Keratinocyte (primary cell): ENCODE results near the gene SCARF2. TPM values are rescaled to one million over a fixed set of nuclear protein-coding genes. Genes with fewer than 3 reads are reported as not detected.

Source experiments
- DNase-seq: peaks from one replicate; pipeline ENCODE4 v3.0.0-alpha.2; 2011; ENCODE audit warnings: low read depth, missing footprints, low spot score
- FAIRE-seq: peaks from 2 replicates; lab custom pipeline; 2011; peaks lifted over from hg19 to GRCh38; lab: Jason Lieb, UNC
- H2AFZ ChIP-seq: 2 replicates; pipeline ENCODE4 v1.6.0; 2012; ENCODE audit warnings: low read length, control low read depth, inconsistent platforms; ENCODE audit not compliant: control insufficient read depth
- H3K27ac ChIP-seq: 2 replicates; pipeline ENCODE4 v1.5.1; 2011; ENCODE audit warnings: low read length; ENCODE audit not compliant: control insufficient read depth, insufficient read depth
- H3K27me3 ChIP-seq: 3 replicates; pipeline ENCODE4 v1.6.0; 2011; ENCODE audit warnings: low read length; ENCODE audit not compliant: control insufficient read depth, insufficient read depth; ENCODE audit errors: extremely low read depth
- H3K36me3 ChIP-seq, 2 experiments: 2 replicates in 1 of 2; 3 replicates in 1 of 2; pipeline ENCODE4 v1.5.1; 2011; ENCODE audit warnings: low read length in 2 of 2, mild to moderate bottlenecking in 1 of 2; ENCODE audit not compliant: control insufficient read depth in 2 of 2, insufficient read depth in 2 of 2; ENCODE audit errors: extremely low read depth in 1 of 2
- H3K4me1 ChIP-seq: 3 replicates; pipeline ENCODE4 v1.5.1; 2011; ENCODE audit warnings: low read length; ENCODE audit not compliant: control insufficient read depth, insufficient read depth; ENCODE audit errors: extremely low read depth
- H3K4me2 ChIP-seq: 3 replicates; pipeline ENCODE4 v1.6.0; 2011; ENCODE audit warnings: low read depth, low read length; ENCODE audit not compliant: control insufficient read depth, insufficient read depth; ENCODE audit errors: extremely low read depth
- H3K4me3 ChIP-seq, 3 experiments: fragments of 200-600 bp in 1 of 3; sonication (generic) in 1 of 3; 2 replicates in 2 of 3; 3 replicates in 1 of 3; pipeline ENCODE4 v1.5.1; 2011 to 2016; ENCODE audit warnings: low read length in 3 of 3, mild to moderate bottlenecking in 3 of 3, control low read depth in 2 of 3, inconsistent platforms in 1 of 3, low read depth in 1 of 3, mixed read lengths in 1 of 3, mixed run types in 1 of 3, moderate library complexity in 1 of 3; ENCODE audit not compliant: control insufficient read depth in 2 of 3, insufficient read depth in 2 of 3; ENCODE audit errors: extremely low read depth in 1 of 3
- H3K79me2 ChIP-seq: 2 replicates; pipeline ENCODE4 v1.6.0; 2012; ENCODE audit warnings: low read length; ENCODE audit not compliant: control insufficient read depth, insufficient read depth
- H3K9ac ChIP-seq: 3 replicates; pipeline ENCODE4 v1.6.0; 2011; ENCODE audit warnings: low read length; ENCODE audit not compliant: control insufficient read depth, insufficient read depth; ENCODE audit errors: extremely low read depth
- H3K9me1 ChIP-seq: 3 replicates; pipeline ENCODE4 v1.6.0; 2011; ENCODE audit warnings: low read length; ENCODE audit not compliant: control insufficient read depth, insufficient read depth; ENCODE audit errors: extremely low read depth
- H3K9me3 ChIP-seq: 2 replicates; pipeline ENCODE4 v1.5.1; 2012; ENCODE audit warnings: low read depth, low read length; ENCODE audit not compliant: control insufficient read depth
- H4K20me1 ChIP-seq: 3 replicates; pipeline ENCODE4 v1.6.0; 2011; ENCODE audit warnings: low read length; ENCODE audit not compliant: control insufficient read depth, insufficient read depth; ENCODE audit errors: extremely low read depth
- EZH2 ChIP-seq: IDR thresholded peaks from one replicate; pipeline ENCODE4 v1.6.1; 2012; ENCODE audit warnings: inconsistent platforms, mild to moderate bottlenecking, low read length, moderate library complexity
- dilution Hi-C: fragments of 300-500 bp; cut with MboI; formaldehyde crosslinking; loops from one replicate; pipeline ENCODE4 v1.7.0; 2020; ENCODE audit warnings: low sequenced_read_pairs; ENCODE audit not compliant: extremely low pct_ligation_motif_present
- polyA plus RNA-seq, 5 experiments: library from polyadenylated mRNA; depleted of rRNA in 3 of 5; stranded (reverse) in 3 of 5; stranded (forward) in 1 of 5; unstranded in 1 of 5; fragments of >200 nt; gene quantifications; 1 replicate in 1 of 5; 2 replicates in 3 of 5; 3 replicates in 1 of 5; pipeline versions ENCODE4 v1.2.1 to v1.2.3, GENCODE V29; 2011 to 2012; ENCODE audit warnings: missing spikeins in 2 of 5, low read depth in 1 of 5, low replicate concordance in 1 of 5
- TF ChIP-seq, protein P1 (sequence below), 3 experiments: IDR thresholded peaks in 1 of 3; conservative IDR thresholded peaks in 1 of 3; optimal IDR thresholded peaks in 1 of 3; 2 replicates in 2 of 3; 3 replicates in 1 of 3; pipeline versions ENCODE3 to v1.5.1; 2011; ENCODE audit warnings: low read length in 3 of 3, mild to moderate bottlenecking in 3 of 3, moderate library complexity in 2 of 3, control low read depth in 1 of 3, inconsistent platforms in 1 of 3; ENCODE audit not compliant: insufficient read depth in 2 of 3; ENCODE audit errors: extremely low read depth in 1 of 3

Gene SCARF2
- polyA plus RNA-seq, 1 donor (not counting 4 experiments of a cell fraction or from before 2014, with no cell fraction given): 0.05 TPM

DNA sequence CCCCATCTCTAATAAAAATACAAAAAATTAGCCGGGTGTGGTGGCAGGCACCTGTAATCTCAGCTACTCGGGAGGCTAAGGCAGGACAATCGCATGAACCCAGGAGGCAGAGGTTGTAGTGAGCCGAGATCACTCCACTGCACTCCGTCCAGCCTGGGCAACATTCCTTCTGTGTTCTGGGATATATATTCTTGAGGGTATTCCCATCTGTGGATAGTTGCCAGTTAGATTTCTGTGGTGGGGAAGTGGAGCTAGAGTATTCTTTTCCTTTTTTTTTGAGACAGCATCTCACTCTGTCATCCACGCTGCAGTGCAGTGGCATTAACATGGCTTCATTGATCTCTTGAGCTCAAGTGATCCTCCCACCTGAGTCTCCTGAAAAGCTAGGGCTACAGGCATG lies 52.8 kb downstream of the SCARF2 start:
- H3K79me2 ChIP-seq: no peaks in the 10 kb centered on the region
- peaks cover 2% of the 10 kb centered on the region for H3K4me1 ChIP-seq
- no peak overlapping the region for H3K9ac ChIP-seq
- H3K9me3 ChIP-seq: no peaks in the 10 kb centered on the region
- DNase-seq (no peak), FAIRE-seq (no peak)
- H3K4me2 ChIP-seq: no peak overlapping the region
- H3K27ac ChIP-seq: no peak overlapping the region
- peaks cover 5% of the 10 kb centered on the region for H3K27me3 ChIP-seq
- H3K36me3 ChIP-seq: no peaks in the 10 kb centered on the region
- dilution Hi-C loops: no loop called here
- no peaks in the 10 kb centered on the region for H4K20me1 ChIP-seq
- no peak overlapping the region for H2AFZ ChIP-seq
- H3K9me1 ChIP-seq: no peaks in the 10 kb centered on the region
- TF ChIP-seq EZH2: no peak
- TF ChIP-seq, protein P1, sequence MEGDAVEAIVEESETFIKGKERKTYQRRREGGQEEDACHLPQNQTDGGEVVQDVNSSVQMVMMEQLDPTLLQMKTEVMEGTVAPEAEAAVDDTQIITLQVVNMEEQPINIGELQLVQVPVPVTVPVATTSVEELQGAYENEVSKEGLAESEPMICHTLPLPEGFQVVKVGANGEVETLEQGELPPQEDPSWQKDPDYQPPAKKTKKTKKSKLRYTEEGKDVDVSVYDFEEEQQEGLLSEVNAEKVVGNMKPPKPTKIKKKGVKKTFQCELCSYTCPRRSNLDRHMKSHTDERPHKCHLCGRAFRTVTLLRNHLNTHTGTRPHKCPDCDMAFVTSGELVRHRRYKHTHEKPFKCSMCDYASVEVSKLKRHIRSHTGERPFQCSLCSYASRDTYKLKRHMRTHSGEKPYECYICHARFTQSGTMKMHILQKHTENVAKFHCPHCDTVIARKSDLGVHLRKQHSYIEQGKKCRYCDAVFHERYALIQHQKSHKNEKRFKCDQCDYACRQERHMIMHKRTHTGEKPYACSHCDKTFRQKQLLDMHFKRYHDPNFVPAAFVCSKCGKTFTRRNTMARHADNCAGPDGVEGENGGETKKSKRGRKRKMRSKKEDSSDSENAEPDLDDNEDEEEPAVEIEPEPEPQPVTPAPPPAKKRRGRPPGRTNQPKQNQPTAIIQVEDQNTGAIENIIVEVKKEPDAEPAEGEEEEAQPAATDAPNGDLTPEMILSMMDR (optimal IDR thresholded peaks at IDR 0.05 in 1 of 3, IDR thresholded peaks at IDR 0.05 in 1 of 3, conservative IDR thresholded peaks at IDR 0.05 in 1 of 3; ENCODE audit: extremely low read depth in 1 of 3, insufficient read depth in 2 of 3, low read length in 3 of 3): no peak
- no peak overlapping the region for H3K4me3 ChIP-seq

DNA sequence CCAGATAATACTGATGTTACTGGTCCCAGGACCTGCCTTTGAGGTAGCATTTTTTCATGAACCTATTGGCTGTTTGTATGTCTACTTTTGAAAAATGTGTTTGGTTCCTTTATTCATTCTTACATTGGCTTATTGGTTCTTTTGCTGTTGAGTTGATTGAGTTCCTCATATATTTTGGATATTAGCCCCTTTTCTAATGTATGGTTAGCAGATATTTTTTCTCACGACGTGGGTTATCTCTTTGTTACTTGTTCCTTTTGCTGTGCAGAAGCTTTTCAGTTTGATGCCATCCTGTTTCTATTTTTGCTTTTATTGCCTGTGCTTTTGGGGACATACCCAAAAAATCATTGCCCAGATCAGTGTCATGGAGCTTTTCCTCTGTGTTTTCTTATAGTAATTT lies 53.5 kb downstream of the SCARF2 start:
- H3K4me3 ChIP-seq: no peak overlapping the region
- H3K9me1 ChIP-seq: no peaks in the 10 kb centered on the region
- H3K27me3 ChIP-seq: peaks cover 5% of the 10 kb centered on the region
- no peaks in the 10 kb centered on the region for H3K79me2 ChIP-seq
- DNase-seq: no peak
- no peak for TF ChIP-seq EZH2
- TF ChIP-seq, protein P1 (optimal IDR thresholded peaks at IDR 0.05 in 1 of 3, IDR thresholded peaks at IDR 0.05 in 1 of 3, conservative IDR thresholded peaks at IDR 0.05 in 1 of 3; ENCODE audit: extremely low read depth in 1 of 3, insufficient read depth in 2 of 3, low read length in 3 of 3): no peak
- no peak for FAIRE-seq
- no peaks in the 10 kb centered on the region for H4K20me1 ChIP-seq
- dilution Hi-C loops: no loop called here
- no peak overlapping the region for H3K9ac ChIP-seq
- H3K27ac ChIP-seq: no peak overlapping the region
- H3K9me3 ChIP-seq: no peaks in the 10 kb centered on the region
- peaks cover 2% of the 10 kb centered on the region for H3K4me1 ChIP-seq
- H3K4me2 ChIP-seq: no peak overlapping the region
- no peaks in the 10 kb centered on the region for H3K36me3 ChIP-seq
- no peak overlapping the region for H2AFZ ChIP-seq
